ENCODE results near the gene CHGA. TPM values are rescaled to one million over a fixed set of nuclear protein-coding genes. Genes with fewer than 3 reads are reported as not detected.

Gene CHGA
- total RNA-seq, 4 donors from 2014 or later, result 0.69 TPM; not detected in 3

DNA sequence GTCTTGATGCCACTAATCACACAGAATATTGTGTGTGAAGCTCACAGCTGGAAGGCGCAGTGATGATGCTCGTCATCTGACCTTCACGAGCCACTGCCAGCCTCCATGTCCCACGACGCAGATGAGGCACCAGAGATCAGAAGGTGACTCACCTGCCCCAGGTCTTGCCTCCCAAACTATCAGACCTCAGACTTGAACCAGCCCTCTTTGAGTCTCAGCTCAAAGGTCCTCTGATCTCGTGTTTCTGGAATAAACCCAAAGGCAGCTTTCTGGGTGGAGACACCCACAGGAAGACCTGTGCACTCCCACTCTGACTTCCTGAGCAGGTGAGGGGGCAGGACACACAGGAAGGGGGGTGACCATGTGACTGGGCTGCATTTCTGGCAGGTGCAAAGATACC is 19.6 kb upstream of the CHGA start:
- DNase-seq (ENCODE audit: low spot score) (no peak), ATAC-seq (ENCODE audit: low FRiP score) (no peak)
- TF ChIP-seq CTCF (IDR thresholded peaks at IDR 0.05), result no peak

DNA sequence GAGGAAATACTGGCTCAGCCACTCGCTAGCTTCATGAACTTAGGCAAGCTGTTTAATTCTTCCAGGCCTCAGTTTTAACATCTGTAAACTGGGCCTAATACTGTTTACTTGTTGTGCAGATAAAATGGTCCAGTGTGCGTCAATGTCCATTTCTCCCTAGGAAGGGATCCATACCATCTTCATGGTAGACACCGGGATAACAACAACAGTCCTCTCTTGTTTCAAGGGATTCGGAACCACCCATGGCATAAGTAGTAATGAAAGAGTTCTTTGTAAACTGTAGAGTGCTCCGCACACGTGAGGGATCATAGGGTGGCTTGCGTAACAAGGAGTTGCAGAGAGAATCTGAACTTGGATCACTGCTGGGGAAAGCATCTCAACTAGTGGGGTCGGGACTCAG is 17.3 kb upstream of the CHGA start:
- ATAC-seq (ENCODE audit: low FRiP score), result no peak
- DNase-seq (ENCODE audit: low spot score), result no peak
- no peak for TF ChIP-seq CTCF (IDR thresholded peaks at IDR 0.05)

DNA sequence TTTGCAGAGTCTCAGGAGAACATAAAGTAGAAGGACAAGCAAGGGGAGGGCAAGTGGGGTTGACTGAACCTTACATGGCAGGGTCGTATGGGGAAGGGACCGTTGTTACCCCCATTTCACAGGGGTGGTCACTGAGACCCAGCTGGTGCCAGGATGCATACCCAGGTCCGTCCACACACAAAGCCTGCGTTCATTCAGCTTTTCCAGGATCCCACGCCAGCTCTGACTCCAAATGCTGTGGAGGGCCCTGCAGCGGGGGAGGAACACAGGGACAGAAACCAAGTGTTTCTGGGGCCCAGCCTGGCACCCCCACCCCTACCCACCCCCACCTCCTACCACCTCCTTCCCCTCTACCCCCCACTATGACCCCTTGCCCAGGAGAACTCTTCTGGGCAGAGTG is 16.5 kb upstream of the CHGA start:
- ATAC-seq (ENCODE audit: low FRiP score), result no peak
- TF ChIP-seq CTCF (IDR thresholded peaks at IDR 0.05), result no peak

GRCh38 chr14:92906823-92907222 is 16.1 kb upstream of the CHGA start:
- no peak for DNase-seq (ENCODE audit: low spot score)
- no peak for ATAC-seq (ENCODE audit: low FRiP score)
- no peak for TF ChIP-seq CTCF (IDR thresholded peaks at IDR 0.05)

More for the DNA sequence above, 16.5 kb upstream of the CHGA start:
- DNase-seq (ENCODE audit: low spot score), result no peak

DNA sequence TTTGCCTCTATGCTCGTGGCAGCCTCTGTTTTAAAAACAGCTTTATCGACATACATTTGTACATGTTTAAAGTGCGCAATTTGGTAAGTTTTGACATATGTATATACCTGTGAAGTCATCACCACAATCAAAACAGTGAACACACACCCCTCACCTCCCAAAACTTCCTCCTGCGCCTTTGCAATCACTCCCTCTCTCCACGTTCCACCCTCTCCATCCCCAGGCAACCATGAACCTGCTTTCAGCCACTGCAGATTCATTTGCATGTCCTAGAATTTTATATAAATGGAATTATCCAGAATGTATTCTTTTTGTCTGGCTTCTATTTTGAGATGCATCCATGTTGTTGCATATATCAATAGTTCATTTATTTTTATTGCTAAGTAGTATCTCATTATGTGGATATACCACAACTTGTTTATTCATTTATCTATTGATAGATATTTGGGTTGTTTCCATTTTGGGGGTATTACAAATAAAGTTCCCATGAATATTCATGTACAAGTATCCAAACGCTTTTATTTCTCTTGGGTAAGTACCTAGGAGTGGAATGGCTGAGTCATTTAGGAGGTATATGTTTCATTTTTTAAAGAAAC is 15.5 kb upstream of the CHGA start:
- DNase-seq (ENCODE audit: low spot score) (no peak), ATAC-seq (ENCODE audit: low FRiP score) (no peak)
- TF ChIP-seq CTCF (IDR thresholded peaks at IDR 0.05), result no peak

- DNase-seq (ENCODE audit: low spot score) (no peak), ATAC-seq (ENCODE audit: low FRiP score) (no peak)
- no peak for TF ChIP-seq CTCF (IDR thresholded peaks at IDR 0.05)
Measured at GRCh38 chr14:92914087-92914656, 8.8 kb upstream of the CHGA start.

DNA sequence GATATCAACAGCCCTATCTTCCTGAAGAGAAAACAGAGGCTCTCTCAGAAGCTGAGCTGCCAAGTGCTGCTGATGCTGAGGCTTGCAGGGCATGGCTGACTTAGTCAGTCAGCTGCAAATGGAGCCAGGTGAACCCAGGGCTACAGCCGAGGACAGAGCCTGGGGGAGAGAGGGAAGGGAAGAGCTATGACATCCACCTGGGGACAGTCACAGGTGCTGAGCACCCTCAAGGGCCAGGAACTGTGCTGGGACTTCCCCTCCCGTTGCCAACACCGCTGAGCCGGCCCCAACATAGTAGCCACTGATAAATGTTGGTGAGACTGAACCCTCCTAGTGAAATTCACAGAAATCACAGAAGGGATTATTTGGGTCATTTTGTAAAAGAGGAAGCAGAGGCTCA is 6.7 kb upstream of the CHGA start:
- no peak for ATAC-seq (ENCODE audit: low FRiP score)
- TF ChIP-seq CTCF (IDR thresholded peaks at IDR 0.05), result no peak

More for the DNA sequence above, 6.7 kb upstream of the CHGA start:
- no peak for DNase-seq (ENCODE audit: low spot score)
